NCI-H1436 (cell line): ENCODE results near the gene USP17L22.
"Not testable (repeated sequence)": the region's sequence is repeated elsewhere in the genome, so short reads cannot be mapped to it uniquely, and the experiment has no call there.

Experiments
- DNase-seq: peaks from one replicate; lab custom pipeline; 2025; lab: John Stamatoyannopoulos, UW

USP17L22 gene, protein sequence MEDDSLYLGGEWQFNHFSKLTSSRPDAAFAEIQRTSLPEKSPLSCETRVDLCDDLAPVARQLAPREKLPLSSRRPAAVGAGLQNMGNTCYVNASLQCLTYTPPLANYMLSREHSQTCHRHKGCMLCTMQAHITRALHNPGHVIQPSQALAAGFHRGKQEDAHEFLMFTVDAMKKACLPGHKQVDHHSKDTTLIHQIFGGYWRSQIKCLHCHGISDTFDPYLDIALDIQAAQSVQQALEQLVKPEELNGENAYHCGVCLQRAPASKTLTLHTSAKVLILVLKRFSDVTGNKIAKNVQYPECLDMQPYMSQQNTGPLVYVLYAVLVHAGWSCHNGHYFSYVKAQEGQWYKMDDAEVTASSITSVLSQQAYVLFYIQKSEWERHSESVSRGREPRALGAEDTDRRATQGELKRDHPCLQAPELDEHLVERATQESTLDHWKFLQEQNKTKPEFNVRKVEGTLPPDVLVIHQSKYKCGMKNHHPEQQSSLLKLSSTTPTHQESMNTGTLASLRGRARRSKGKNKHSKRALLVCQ

DNA sequence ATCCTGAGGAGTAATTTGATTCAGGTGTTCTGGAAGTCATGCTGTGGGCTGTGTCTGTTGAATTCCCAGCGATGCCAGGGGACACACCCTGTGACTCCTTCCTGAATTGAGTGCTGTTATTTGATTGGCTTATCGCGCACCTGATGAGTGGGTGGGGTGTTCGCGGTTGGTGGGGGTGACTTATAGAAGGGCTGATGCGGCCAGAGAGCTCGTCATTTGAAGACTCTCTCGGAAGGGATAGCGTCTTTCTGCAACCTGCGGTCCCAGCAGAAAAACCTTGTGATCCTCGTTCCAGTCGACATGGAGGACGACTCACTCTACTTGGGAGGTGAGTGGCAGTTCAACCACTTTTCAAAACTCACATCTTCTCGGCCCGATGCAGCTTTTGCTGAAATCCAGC lies at the start of gene USP17L22:
Gene USP17L22, plus strand, starts transcription at position 301 of the 400 bp plus-strand sequence. Its CDS starts 0 bp downstream, at position 301.
- not testable (repeated sequence) for DNase-seq

DNA sequence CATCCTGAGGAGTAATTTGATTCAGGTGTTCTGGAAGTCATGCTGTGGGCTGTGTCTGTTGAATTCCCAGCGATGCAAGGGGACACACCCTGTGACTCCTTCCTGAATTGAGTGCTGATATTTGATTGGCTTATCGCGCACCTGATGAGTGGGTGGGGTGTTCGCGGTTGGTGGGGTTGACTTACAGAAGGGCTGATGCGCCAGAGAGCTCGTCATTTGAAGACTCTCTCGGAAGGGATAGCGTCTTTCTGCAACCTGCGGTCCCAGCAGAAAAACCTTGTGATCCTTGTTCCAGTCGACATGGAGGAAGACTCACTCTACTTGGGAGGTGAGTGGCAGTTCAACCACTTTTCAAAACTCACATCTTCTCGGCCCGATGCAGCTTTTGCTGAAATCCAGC lies 47.6 kb upstream of the USP17L22 start, which contains the start of gene USP17L12:
Gene USP17L12, plus strand, starts transcription at position 301 of the 400 bp plus-strand sequence. Its CDS starts 0 bp downstream, at position 301.
- DNase-seq: not testable (repeated sequence)

DNA sequence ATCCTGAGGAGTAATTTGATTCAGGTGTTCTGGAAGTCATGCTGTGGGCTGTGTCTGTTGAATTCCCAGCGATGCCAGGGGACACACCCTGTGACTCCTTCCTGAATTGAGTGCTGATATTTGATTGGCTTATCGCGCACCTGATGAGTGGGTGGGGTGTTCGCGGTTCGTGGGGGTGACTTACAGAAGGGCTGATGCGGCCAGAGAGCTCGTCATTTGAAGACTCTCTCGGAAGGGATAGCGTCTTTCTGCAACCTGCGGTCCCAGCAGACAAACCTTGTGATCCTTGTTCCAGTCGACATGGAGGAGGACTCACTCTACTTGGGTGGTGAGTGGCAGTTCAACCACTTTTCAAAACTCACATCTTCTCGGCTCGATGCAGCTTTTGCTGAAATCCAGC lies 42.8 kb upstream of the USP17L22 start, which contains the start of gene USP17L13:
Gene USP17L13, plus strand, starts transcription at position 301 of the 400 bp plus-strand sequence. Its CDS starts 0 bp downstream, at position 301.
- not testable (repeated sequence) for DNase-seq

DNA sequence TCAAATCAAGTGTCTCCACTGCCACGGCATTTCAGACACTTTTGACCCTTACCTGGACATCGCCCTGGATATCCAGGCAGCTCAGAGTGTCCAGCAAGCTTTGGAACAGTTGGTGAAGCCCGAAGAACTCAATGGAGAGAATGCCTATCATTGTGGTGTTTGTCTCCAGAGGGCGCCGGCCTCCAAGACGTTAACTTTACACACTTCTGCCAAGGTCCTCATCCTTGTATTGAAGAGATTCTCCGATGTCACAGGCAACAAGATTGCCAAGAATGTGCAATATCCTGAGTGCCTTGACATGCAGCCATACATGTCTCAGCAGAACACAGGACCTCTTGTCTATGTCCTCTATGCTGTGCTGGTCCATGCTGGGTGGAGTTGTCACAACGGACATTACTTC lies 37.2 kb upstream of the USP17L22 start:
- not testable (repeated sequence) for DNase-seq

DNA sequence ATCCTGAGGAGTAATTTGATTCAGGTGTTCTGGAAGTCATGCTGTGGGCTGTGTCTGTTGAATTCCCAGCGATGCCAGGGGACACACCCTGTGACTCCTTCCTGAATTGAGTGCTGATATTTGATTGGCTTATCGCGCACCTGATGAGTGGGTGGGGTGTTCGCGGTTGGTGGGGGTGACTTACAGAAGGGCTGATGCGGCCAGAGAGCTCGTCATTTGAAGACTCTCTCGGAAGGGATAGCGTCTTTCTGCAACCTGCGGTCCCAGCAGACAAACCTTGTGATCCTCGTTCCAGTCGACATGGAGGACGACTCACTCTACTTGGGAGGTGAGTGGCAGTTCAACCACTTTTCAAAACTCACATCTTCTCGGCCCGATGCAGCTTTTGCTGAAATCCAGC lies 33.3 kb upstream of the USP17L22 start, which contains the start of gene USP17L15:
Gene USP17L15, plus strand, starts transcription at position 301 of the 400 bp plus-strand sequence. Its CDS starts 0 bp downstream, at position 301.
- not testable (repeated sequence) for DNase-seq

DNA sequence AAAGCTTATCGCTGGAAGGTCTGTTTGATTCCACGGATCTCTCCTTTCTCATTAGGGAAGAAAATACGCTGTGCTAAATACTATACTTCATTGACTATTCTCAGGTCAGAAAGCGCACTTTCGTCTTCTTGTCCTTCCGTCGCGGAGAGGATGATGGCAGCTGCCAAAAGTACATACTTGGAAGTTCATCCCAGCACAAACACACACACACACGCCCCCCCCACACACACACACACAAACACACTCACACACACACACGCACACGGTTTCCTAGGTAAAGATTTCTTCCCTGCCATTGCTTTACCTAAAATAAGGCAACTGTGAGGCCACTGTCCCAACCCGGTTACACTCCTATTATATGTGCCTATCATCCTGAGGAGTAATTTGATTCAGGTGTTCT lies 29.0 kb upstream of the USP17L22 start:
- not testable (repeated sequence) for DNase-seq

DNA sequence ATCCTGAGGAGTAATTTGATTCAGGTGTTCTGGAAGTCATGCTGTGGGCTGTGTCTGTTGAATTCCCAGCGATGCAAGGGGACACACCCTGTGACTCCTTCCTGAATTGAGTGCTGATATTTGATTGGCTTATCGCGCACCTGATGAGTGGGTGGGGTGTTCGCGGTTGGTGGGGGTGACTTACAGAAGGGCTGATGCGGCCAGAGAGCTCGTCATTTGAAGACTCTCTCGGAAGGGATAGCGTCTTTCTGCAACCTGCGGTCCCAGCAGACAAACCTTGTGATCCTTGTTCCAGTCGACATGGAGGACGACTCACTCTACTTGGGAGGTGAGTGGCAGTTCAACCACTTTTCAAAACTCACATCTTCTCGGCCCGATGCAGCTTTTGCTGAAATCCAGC lies 23.8 kb upstream of the USP17L22 start, which contains the start of gene USP17L17:
Gene USP17L17, plus strand, starts transcription at position 301 of the 400 bp plus-strand sequence. Its CDS starts 0 bp downstream, at position 301.
- not testable (repeated sequence) for DNase-seq

DNA sequence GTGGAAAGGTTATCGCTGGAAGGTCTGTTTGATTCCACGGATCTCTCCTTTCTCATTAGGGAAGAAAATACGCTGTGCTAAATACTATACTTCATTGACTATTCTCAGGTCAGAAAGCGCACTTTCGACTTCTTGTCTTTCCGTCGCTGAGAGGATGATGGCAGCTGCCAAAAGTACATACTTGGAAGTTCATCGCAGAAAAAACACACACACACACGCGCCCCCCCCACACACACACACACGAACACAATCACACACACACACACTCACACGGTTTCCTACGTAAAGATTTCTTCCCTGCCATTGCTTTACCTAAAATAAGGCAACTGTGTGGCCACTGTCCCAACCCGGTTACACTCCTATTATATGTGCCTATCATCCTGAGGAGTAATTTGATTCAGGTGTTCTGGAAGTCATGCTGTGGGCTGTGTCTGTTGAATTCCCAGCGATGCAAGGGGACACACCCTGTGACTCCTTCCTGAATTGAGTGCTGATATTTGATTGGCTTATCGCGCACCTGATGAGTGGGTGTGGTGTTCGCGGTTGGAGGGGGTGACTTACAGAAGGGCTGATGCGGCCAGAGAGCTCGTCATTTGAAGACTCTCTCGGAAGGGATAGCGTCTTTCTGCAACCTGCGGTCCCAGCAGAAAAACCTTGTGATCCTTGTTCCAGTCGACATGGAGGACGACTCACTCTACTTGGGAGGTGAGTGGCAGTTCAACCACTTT lies 19.3 kb upstream of the USP17L22 start, which contains the start of gene USP17L18:
Gene USP17L18, plus strand, starts transcription at position 678 of the 728 bp plus-strand sequence. Its CDS starts 0 bp downstream, at position 678.
- DNase-seq: not testable (repeated sequence)

DNA sequence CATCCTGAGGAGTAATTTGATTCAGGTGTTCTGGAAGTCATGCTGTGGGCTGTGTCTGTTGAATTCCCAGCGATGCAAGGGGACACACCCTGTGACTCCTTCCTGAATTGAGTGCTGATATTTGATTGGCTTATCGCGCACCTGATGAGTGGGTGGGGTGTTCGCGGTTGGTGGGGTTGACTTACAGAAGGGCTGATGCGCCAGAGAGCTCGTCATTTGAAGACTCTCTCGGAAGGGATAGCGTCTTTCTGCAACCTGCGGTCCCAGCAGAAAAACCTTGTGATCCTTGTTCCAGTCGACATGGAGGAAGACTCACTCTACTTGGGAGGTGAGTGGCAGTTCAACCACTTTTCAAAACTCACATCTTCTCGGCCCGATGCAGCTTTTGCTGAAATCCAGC lies 14.3 kb upstream of the USP17L22 start, which contains the start of gene USP17L19:
Gene USP17L19, plus strand, starts transcription at position 301 of the 400 bp plus-strand sequence. Its CDS starts 0 bp downstream, at position 301.
- not testable (repeated sequence) for DNase-seq

DNA sequence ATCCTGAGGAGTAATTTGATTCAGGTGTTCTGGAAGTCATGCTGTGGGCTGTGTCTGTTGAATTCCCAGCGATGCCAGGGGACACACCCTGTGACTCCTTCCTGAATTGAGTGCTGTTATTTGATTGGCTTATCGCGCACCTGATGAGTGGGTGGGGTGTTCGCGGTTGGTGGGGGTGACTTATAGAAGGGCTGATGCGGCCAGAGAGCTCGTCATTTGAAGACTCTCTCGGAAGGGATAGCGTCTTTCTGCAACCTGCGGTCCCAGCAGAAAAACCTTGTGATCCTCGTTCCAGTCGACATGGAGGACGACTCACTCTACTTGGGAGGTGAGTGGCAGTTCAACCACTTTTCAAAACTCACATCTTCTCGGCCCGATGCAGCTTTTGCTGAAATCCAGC lies 9.6 kb upstream of the USP17L22 start, which contains the start of gene USP17L20:
Gene USP17L20, plus strand, starts transcription at position 301 of the 400 bp plus-strand sequence. Its CDS starts 0 bp downstream, at position 301.
- not testable (repeated sequence) for DNase-seq

DNA sequence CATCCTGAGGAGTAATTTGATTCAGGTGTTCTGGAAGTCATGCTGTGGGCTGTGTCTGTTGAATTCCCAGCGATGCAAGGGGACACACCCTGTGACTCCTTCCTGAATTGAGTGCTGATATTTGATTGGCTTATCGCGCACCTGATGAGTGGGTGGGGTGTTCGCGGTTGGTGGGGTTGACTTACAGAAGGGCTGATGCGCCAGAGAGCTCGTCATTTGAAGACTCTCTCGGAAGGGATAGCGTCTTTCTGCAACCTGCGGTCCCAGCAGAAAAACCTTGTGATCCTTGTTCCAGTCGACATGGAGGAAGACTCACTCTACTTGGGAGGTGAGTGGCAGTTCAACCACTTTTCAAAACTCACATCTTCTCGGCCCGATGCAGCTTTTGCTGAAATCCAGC lies 4.8 kb upstream of the USP17L22 start, which contains the start of gene USP17L21:
Gene USP17L21, plus strand, starts transcription at position 301 of the 400 bp plus-strand sequence. Its CDS starts 0 bp downstream, at position 301.
- not testable (repeated sequence) for DNase-seq

DNA sequence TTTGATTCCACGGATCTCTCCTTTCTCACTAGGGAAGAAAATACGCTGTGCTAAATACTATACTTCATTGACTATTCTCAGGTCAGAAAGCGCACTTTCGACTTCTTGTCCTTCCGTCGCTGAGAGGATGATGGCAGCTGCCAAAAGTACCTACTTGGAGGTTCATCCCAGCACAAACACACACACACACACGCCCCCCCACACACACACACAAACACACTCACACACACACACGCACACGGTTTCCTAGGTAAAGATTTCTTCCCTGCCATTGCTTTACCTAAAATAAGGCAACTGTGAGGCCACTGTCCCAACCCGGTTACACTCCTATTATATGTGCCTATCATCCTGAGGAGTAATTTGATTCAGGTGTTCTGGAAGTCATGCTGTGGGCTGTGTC lies 4.3 kb downstream of the USP17L22 start:
- DNase-seq: not testable (repeated sequence)
